ENCODE results near the gene PKN3. TPM values are rescaled to one million over a fixed set of nuclear protein-coding genes. Genes with fewer than 3 reads are reported as not detected.

Gene PKN3
- total and polyA plus RNA-seq, 2 donors (not counting 1 experiment from before 2014, with no cell fraction given) = 1.4 to 3.7 TPM

GRCh38 chr9:128762671-128763449, 60.6 kb downstream of the PKN3 start:
- no peak overlapping the region for H3K4me2 ChIP-seq (replicated peaks; ENCODE audit: low read depth, low read length, poor library complexity, severe bottlenecking)
- ATAC-seq (ENCODE audit: low read depth) (no peak), DNase-seq (no peak)
- no peak overlapping the region for H2AFZ ChIP-seq (ENCODE audit: insufficient read depth, low read depth, low read length, poor library complexity, severe bottlenecking)
- no peaks in the 10 kb centered on the region for H3K4me1 ChIP-seq (ENCODE audit: control insufficient read depth in 2 of 2, insufficient read depth in 2 of 2, low read length in 2 of 2)
- H3K36me3 ChIP-seq (replicated peaks in 1 of 2; ENCODE audit: control extremely low read depth in 1 of 2, control insufficient read depth in 1 of 2, extremely low read depth in 1 of 2, insufficient read depth in 2 of 2, low read length in 1 of 2) = peaks cover 0 to 8% of the 10 kb centered on the region in 2 experiments
- Mint-ChIP-seq H3K4me1 (peaks cover 4% of the 10 kb centered on the region), H3K4me3 (no peak overlapping the region), H3K9me3 (ENCODE audit: insufficient read depth) (no peaks in the 10 kb centered on the region), H3K27me3 (no peaks in the 10 kb centered on the region), H3K27ac (no peak overlapping the region)
- 88% methylated on average over 9 of the region's 9 CpGs for WGBS (ENCODE audit: insufficient coverage)
- ChIA-PET POLR2A (no interaction called here), CTCF (no interaction called here)
- H3K27ac ChIP-seq (ENCODE audit: low read length in 2 of 2) = no peak overlapping the region
- intact Hi-C loops (cut with micrococcal nuclease) = no loop called here
- H3K9ac ChIP-seq (ENCODE audit: low read length) = no peak overlapping the region
- TF ChIP-seq EZH2 (IDR thresholded peaks at IDR 0.05; ENCODE audit: borderline replicate concordance, insufficient read depth, low read depth, low read length, poor library complexity, severe bottlenecking) (no peak), CTCF (IDR thresholded peaks at IDR 0.05) (no peak)
- peaks cover 39% of the 10 kb centered on the region for H3K79me2 ChIP-seq (ENCODE audit: control insufficient read depth, insufficient read depth, low read length)
- no peaks in the 10 kb centered on the region for H3K9me3 ChIP-seq (ENCODE audit: control extremely low read depth in 1 of 3, control insufficient read depth in 2 of 3, insufficient read depth in 1 of 3, low read length in 2 of 3)
- H4K20me1 ChIP-seq (ENCODE audit: control insufficient read depth, insufficient read depth, low read length, poor library complexity, severe bottlenecking) = peaks cover 21% of the 10 kb centered on the region
- H3K27me3 ChIP-seq (replicated peaks in 1 of 4; ENCODE audit: control extremely low read depth in 1 of 4, control insufficient read depth in 3 of 4, insufficient read depth in 4 of 4, low read length in 3 of 4) = no peaks in the 10 kb centered on the region
- no peak overlapping the region for H3K4me3 ChIP-seq (ENCODE audit: control extremely low read depth in 1 of 5, extremely low read depth in 1 of 5, insufficient read depth in 1 of 5, low read depth in 2 of 5, low read length in 4 of 5)

GRCh38 chr9:128764361-128764760, 62.1 kb downstream of the PKN3 start:
- Histone ChIP-seq H3K9me3 (ENCODE audit: control extremely low read depth in 1 of 3, control insufficient read depth in 2 of 3, insufficient read depth in 1 of 3, low read length in 2 of 3) (no peaks in the 10 kb centered on the region), H4K20me1 (ENCODE audit: control insufficient read depth, insufficient read depth, low read length, poor library complexity, severe bottlenecking) (peaks cover 21% of the 10 kb centered on the region), H3K27me3 (replicated peaks in 1 of 4; ENCODE audit: control extremely low read depth in 1 of 4, control insufficient read depth in 3 of 4, insufficient read depth in 4 of 4, low read length in 3 of 4) (no peaks in the 10 kb centered on the region), H3K9ac (ENCODE audit: low read length) (no peak overlapping the region), H3K36me3 (replicated peaks in 1 of 2; ENCODE audit: control extremely low read depth in 1 of 2, control insufficient read depth in 1 of 2, extremely low read depth in 1 of 2, insufficient read depth in 2 of 2, low read length in 1 of 2) (peaks cover 0 to 10% of the 10 kb centered on the region in 2 experiments), H3K79me2 (ENCODE audit: control insufficient read depth, insufficient read depth, low read length) (peaks cover 49% of the 10 kb centered on the region), H2AFZ (ENCODE audit: insufficient read depth, low read depth, low read length, poor library complexity, severe bottlenecking) (no peak overlapping the region), H3K4me1 (ENCODE audit: control insufficient read depth in 2 of 2, insufficient read depth in 2 of 2, low read length in 2 of 2) (no peaks in the 10 kb centered on the region), H3K4me3 (ENCODE audit: control extremely low read depth in 1 of 5, extremely low read depth in 1 of 5, insufficient read depth in 1 of 5, low read depth in 2 of 5, low read length in 4 of 5) (no peak overlapping the region), H3K27ac (ENCODE audit: low read length in 2 of 2) (no peak overlapping the region), H3K4me2 (replicated peaks; ENCODE audit: low read depth, low read length, poor library complexity, severe bottlenecking) (no peak overlapping the region)
- no peak for DNase-seq
- 84% methylated on average over 6 of the region's 6 CpGs for WGBS (ENCODE audit: insufficient coverage)
- no peaks in the 10 kb centered on the region for H3K27me3 Mint-ChIP-seq
- H3K9me3 Mint-ChIP-seq (ENCODE audit: insufficient read depth) = no peaks in the 10 kb centered on the region
- ChIA-PET CTCF (interaction anchor here (1.0 kb wide), 1 partner anchor 11 kb away, joined by 3 read pairs; no protein-coding TSS in a partner anchor), POLR2A (interaction anchor here (0.7 kb wide), 1 partner anchor 214 kb away, joined by 3 read pairs; no protein-coding TSS in a partner anchor)
- ATAC-seq (ENCODE audit: low read depth) = no peak
- TF ChIP-seq EZH2 (IDR thresholded peaks at IDR 0.05; ENCODE audit: borderline replicate concordance, insufficient read depth, low read depth, low read length, poor library complexity, severe bottlenecking) (no peak), CTCF (IDR thresholded peaks at IDR 0.05) (no peak)
- intact Hi-C loops (cut with micrococcal nuclease) = no loop called here
- peaks cover 6% of the 10 kb centered on the region for H3K4me1 Mint-ChIP-seq
- no peak overlapping the region for H3K4me3 Mint-ChIP-seq
- no peak overlapping the region for H3K27ac Mint-ChIP-seq
